ENCODE measurements around the gene ACSS2.
A peak's percentile ranks its signal among the peaks of the same experiment; 100 is the strongest.
"Not testable (repeated sequence)": the region's sequence is repeated elsewhere in the genome, so short reads cannot be mapped to it uniquely, and the experiment has no call there.

ACSS2 gene

DNA sequence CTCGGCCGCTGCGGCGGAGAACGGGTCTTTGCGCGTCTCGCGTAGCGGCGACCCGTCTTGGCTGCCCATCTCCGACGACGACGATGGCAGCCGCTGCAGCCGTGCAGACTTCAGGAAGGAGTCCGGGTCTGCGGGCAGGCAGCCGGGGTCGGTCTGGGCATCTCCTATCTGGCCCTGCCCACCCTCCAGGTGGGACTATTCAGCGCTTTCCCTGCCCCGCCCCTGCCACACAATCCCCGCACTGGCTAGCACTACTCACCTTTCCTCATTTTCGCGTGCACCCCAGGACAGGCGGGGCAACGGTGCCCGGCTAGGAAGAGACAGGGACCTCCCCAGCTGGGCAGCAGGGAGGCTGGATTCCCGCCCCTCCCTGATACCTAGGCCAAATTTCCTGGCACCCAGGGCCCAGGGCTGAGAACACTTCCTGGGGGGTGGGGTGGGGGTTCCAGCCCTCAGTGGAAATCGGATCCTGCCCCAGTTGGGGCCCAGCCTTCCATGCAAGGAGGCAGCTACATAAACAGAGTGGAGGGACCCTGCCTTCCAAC, 12.9 kb upstream of the ACSS2 start:
- H3K27me3 Mint-ChIP-seq = no peaks in the 10 kb centered on the region
- H3K4me1 Mint-ChIP-seq = no peaks in the 10 kb centered on the region
- H3K9me3 Mint-ChIP-seq = no peaks in the 10 kb centered on the region
- H3K36me3 Mint-ChIP-seq = peaks cover 5% of the 10 kb centered on the region
- no peak overlapping the region for H3K4me3 Mint-ChIP-seq
- H3K27ac Mint-ChIP-seq = no peak overlapping the region

DNA sequence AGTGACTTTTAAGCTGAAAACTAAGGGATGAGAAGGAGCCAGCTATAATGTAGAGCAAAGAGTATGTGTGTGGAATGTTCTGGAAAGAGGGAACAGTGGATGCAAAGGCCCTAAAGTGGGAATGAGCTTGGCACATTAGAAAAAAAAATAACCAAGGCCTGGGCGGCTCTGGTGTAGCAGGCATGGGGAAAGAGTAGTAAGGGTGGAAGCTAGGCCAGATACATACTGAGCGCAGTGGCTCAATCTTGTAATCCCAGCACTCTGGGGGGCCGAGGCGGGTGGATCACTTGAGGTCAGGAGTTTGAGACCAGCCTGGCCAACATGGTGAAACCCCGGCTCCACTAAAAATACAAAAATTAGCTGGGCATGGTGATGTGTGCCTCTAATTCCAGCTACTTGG, 12.2 kb upstream of the ACSS2 start:
- Mint-ChIP-seq H3K9me3 (no peaks in the 10 kb centered on the region), H3K4me3 (no peak overlapping the region), H3K36me3 (peaks cover 4% of the 10 kb centered on the region), H3K4me1 (peaks cover under 1% of the 10 kb centered on the region), H3K27me3 (no peaks in the 10 kb centered on the region), H3K27ac (no peak overlapping the region)

DNA sequence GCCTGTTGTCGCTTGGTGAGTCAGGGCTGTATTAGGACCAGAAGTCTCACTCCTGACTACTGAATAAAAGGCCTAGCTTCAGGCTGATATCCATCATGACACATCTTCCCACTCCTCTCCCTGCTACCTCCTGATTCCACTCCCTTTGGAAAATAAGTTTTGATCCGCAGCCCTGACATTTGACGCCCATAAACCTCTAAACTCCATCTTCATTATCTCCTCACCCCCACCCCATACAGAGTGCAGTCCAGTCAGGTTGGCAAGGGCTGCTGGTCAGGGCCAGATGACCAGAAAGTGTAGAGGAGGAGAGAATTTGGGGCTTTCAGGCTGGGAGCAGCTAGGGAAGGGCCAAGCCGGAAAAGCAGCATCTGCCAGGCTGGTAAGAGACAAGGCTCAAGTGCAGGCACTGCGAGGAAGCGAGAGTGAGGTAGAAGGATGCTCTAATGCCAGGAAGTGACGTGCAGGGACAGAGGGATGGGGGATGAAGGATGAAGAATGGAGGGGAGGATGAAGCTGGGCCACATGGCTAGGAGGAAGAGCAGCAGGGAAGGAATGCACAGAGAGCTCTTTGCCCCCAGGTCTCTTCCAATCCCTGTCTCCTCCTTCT, 5.0 kb upstream of the ACSS2 start:
- H3K4me1 Mint-ChIP-seq = peaks cover 63% of the 10 kb centered on the region
- H3K4me3 Mint-ChIP-seq = peak overlapping the region; percentile 92
- H3K9me3 Mint-ChIP-seq = no peaks in the 10 kb centered on the region
- H3K27me3 Mint-ChIP-seq = no peaks in the 10 kb centered on the region
- H3K27ac Mint-ChIP-seq = no peak overlapping the region
- peaks cover 2% of the 10 kb centered on the region for H3K36me3 Mint-ChIP-seq

DNA sequence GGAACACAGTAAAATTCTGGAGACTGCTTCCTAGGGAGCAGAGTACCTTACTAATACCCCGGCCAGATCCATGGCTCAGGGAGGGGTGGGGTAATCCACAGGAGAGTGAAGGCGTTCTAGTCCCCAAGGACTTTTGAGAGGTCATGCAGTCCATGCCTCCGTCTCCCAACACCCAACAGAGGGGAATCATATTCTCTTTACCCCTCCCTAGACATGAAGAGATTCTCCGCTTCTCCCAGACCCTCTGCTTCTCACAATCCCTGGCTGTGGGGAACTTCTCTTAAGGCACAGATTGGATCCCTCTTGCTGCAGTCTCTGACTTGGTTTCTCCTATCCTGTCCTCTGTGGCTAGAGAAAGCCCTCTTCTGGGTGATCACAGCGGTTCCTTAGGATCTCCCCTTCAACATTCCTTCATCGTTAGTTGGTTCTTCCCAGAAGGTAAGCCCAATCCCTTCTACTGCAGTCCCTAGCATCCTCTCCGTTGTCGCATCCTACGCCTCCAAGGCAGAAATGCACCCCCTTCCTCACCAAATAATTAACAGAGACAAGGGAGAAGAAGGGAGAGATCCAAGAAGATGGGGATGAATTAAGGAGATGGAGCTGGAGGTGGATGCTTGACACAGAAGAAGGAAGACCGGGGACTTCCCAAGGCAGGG, 4.3 kb upstream of the ACSS2 start:
- H3K27me3 Mint-ChIP-seq = no peaks in the 10 kb centered on the region
- H3K4me1 Mint-ChIP-seq = peaks cover 68% of the 10 kb centered on the region
- peak overlapping the region; percentile 92 for H3K4me3 Mint-ChIP-seq
- H3K9me3 Mint-ChIP-seq = no peaks in the 10 kb centered on the region
- H3K27ac Mint-ChIP-seq = peak overlapping the region; percentile 84
- H3K36me3 Mint-ChIP-seq = peaks cover 2% of the 10 kb centered on the region

DNA sequence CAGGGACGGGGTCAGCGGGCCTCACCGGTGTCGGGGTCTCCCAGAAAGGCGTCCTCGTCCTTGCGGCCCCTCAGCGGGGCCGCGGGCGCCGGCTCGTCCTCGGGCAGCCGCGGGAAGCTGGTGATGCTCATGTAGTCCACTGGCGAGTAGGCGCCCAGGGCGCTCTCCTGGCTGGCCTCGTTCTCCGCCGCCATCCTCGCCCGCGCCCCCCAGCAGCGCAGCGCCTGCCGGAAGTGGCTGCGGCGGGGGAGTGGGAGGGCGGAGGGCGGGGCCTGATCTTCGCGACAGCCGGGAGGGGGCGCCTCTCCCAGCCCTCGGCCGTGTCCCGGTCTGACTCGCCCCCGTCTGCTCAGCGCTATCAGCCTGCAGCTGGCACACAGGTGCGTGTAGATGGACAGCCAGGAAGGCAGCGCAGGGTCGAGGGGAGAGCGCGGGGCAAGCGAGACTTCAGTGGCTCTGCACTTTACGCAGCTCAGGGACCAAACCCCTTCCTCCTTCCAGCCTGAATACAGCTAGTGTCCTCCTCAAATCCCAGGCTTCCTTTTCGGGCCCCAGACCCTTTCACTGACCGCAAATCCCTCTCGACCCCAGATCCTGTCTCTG, 3.7 kb upstream of the ACSS2 start, which contains the start of gene GGT7:
TSS of gene GGT7 (minus strand) at position 235 of the 603 bp plus-strand sequence. CDS start at position 194, 41 bp downstream.
- Mint-ChIP-seq H3K27ac (peak within 1 kb of the TSS; percentile 84), H3K36me3 (peaks cover 2% of the 10 kb centered on the region), H3K4me3 (peak within 1 kb of the TSS; percentile 92), H3K27me3 (no peaks in the 10 kb centered on the region), H3K9me3 (no peaks in the 10 kb centered on the region), H3K4me1 (peaks cover 71% of the 10 kb centered on the region)

DNA sequence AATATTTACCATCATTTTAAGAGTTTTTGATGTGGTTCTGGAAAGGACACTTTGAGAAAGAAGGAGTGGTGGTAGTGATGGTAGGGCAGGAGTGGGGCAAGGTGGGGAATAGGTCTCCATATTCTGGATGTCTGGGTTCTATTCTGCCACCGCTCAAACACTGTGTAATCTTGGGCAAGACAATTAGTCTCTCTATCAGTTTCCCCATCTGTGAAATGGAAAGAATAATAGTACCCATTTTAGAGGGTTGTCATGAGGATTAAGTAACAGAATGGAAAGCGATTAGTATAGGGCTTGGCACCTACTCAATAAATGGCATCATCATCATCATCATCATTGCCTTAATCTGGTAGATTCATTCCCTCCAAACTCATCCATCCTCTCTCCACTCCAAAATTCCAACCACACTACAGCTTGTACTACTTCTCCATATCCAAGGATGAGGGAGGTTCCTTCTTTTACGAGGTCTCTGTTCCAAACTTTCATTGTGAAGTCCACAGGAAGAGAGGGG, 2.8 kb upstream of the ACSS2 start:
- H3K27me3 Mint-ChIP-seq = no peaks in the 10 kb centered on the region
- peaks cover 2% of the 10 kb centered on the region for H3K36me3 Mint-ChIP-seq
- H3K27ac Mint-ChIP-seq = peak overlapping the region; percentile 87
- no peaks in the 10 kb centered on the region for H3K9me3 Mint-ChIP-seq
- H3K4me3 Mint-ChIP-seq = peak overlapping the region; percentile 92
- peaks cover 74% of the 10 kb centered on the region for H3K4me1 Mint-ChIP-seq

DNA sequence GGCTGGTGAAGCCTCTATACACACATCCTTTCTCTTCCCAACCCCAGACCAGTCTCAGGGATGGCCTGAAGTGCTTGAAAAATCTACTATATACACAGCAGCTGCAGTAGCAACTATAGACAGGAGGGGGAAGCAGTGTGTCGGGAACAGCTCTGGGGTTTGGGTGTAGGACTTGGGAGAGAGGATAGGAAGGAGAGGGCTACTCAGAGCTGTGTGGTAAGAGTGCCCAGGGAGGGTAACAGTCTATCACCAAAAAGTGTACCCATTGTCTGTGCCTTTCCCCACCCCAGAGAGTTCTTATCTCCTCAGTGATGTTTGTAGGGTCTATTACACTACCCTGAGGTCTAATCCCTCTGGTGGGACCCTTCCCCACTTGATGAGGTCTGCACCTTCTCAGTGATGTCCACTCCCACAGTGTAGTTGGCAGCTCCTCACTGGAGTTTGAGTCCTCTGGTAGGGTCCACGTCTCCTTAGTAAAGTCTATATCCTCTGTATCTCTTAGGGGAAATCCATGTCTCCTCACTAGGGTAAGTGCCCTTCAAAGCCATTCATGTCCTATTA, 2.2 kb upstream of the ACSS2 start:
- H3K27ac Mint-ChIP-seq = peak overlapping the region; percentile 87
- H3K36me3 Mint-ChIP-seq = peaks cover 2% of the 10 kb centered on the region
- H3K9me3 Mint-ChIP-seq = no peaks in the 10 kb centered on the region
- no peaks in the 10 kb centered on the region for H3K27me3 Mint-ChIP-seq
- peak overlapping the region; percentile 92 for H3K4me3 Mint-ChIP-seq
- H3K4me1 Mint-ChIP-seq = peaks cover 76% of the 10 kb centered on the region

DNA sequence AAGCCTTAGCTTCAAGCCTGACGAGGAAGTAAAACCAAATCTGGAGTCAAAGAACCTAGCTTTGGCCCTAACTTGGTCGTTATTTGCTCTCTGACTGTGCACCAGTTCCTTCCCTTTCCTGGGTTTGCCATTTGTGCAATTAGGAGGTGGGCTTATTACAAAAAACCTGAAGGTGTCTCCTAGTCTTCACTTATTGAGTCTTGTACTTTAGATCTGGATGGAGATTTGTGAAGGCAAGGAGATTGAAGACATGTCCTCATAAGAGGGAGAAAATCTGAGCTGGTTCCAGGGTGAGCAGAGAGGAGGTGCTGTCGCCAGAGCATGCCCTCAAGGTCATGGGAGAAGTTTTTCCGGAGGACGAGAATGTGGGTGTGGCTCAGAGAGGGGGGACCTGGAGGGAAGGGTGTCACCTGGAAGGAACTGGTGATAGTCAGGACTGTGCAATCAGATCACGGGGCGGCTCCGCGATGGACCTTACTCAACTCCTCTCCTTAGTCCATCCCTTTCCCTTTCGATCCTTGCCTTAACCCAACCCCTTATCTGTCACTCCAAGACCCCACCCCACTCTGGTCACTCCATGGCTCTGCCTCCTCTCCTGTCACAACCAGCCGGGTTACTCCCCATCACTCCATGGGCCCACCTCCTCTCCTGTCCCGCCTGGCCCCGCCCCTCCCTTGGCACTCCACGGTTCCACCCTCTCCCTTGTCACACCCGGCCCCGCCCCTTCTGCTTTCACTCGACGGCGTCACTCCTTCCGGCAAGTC, 588 bp upstream of the ACSS2 start:
- no peak overlapping the region for H3K27ac Mint-ChIP-seq
- peaks cover 64% of the 10 kb centered on the region for H3K4me1 Mint-ChIP-seq
- H3K27me3 Mint-ChIP-seq = no peaks in the 10 kb centered on the region
- H3K36me3 Mint-ChIP-seq = no peaks in the 10 kb centered on the region
- H3K9me3 Mint-ChIP-seq = no peaks in the 10 kb centered on the region
- H3K4me3 Mint-ChIP-seq = peak overlapping the region; percentile 88

DNA sequence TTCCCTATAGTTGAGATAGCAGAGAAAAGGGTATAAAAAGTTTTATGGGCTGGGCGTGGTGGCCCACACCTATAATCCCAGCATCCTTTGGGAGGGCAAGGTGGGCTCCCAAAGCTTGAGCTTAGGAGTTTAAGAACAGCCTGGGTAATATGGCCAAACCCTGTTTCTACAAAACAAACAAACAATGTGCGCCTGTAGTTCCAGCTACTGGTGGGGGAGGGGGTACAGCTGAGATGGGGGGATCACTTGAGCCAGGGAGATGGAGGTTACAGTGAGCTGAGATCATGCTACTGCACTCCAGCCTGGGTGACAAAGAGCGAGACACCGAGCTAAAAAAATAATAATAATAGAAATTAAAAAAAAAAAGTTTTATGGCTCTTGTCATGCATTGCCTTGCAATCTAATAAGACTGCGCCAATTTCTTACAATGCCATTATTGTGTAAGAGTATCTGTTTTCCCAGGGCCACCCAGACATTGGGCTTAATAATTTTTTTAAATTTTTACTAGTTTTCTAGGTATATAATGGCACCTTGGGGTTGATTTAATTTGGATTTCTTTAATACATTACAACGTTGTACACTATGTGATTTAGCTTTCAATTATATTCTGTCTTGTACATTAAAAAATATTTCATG, 3.9 kb downstream of the ACSS2 start:
- Mint-ChIP-seq H3K36me3 (peaks cover 7% of the 10 kb centered on the region), H3K27ac (no peak overlapping the region), H3K9me3 (no peaks in the 10 kb centered on the region), H3K4me1 (peaks cover 29% of the 10 kb centered on the region), H3K27me3 (no peaks in the 10 kb centered on the region), H3K4me3 (no peak overlapping the region)

DNA sequence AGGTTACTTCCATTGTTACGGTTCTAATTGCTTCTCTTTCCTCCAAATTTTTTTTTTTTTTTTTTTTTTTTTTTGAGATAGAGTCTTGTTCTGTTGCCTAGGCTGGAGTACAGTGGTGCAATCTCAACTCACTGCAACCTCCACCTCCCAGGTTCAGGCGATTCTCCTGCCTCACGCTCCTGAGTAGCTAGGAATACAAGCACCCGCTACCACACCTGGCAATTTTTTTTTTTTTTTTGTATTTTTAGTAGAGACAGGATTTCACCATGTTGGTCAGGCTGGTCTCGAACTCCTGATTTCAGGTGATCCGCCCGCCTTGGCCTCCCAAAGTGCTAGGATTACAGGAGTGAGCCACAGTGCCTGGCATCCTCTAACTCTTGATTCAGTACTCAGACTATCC, 4.6 kb downstream of the ACSS2 start:
- H3K27me3 Mint-ChIP-seq, H3K27ac Mint-ChIP-seq, H3K36me3 Mint-ChIP-seq, H3K4me3 Mint-ChIP-seq, H3K9me3 Mint-ChIP-seq: not testable (repeated sequence)
- H3K4me1 Mint-ChIP-seq = peaks cover 23% of the 10 kb centered on the region

DNA sequence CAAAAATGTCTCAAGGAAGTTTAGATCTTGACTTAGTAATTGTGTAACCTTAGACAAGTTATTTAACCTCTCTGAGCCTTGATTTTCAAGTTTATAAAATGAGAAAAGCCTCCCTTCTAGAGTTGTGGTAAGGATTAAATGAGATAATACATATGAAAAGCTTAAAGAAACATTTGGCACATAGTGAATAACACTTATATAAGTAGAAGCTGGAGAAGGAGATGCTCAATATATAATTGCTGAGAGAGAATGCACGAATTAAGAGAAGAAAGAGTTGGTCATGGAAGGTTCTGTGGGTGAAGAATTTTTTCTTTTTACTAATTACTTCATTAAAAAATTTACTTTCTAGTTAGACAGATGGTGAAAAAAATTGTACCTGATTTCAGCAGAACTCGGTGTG, 5.3 kb downstream of the ACSS2 start:
- H3K36me3 Mint-ChIP-seq = peaks cover 7% of the 10 kb centered on the region
- H3K4me1 Mint-ChIP-seq = peaks cover 19% of the 10 kb centered on the region
- no peaks in the 10 kb centered on the region for H3K9me3 Mint-ChIP-seq
- H3K4me3 Mint-ChIP-seq = no peak overlapping the region
- H3K27me3 Mint-ChIP-seq = no peaks in the 10 kb centered on the region
- peak overlapping the region; percentile 71 for H3K27ac Mint-ChIP-seq

DNA sequence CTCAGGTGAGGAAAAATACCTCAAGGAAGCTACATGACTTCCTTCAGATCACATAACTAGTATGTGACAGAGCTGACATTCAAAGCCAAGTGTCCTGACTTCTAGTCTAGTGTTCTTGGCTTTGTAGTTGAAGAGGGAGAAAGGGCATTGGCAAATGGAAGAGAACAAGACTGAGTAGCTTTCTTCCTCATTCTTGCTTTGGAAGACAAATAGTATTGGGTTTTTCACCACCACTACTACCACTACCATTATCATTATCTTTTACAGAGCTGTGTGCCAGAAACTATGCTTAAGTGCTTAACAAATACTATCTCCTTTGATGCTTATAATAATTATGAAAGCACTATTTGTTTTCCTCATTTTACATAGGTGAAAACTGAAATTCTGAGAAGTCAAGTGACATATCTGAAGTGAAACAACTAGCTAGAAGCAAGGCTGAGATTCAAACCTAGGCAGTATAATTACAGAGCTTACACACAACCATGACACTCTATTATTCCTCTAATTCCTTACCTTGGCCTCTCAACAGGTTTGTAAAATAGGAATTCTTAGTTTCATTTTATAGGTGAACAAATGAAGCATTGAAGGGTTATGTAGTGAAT, 6.8 kb downstream of the ACSS2 start:
- H3K27ac Mint-ChIP-seq = peak overlapping the region; percentile 69
- peaks cover 8% of the 10 kb centered on the region for H3K4me1 Mint-ChIP-seq
- no peaks in the 10 kb centered on the region for H3K27me3 Mint-ChIP-seq
- no peaks in the 10 kb centered on the region for H3K9me3 Mint-ChIP-seq
- H3K4me3 Mint-ChIP-seq = no peak overlapping the region
- H3K36me3 Mint-ChIP-seq = peaks cover 7% of the 10 kb centered on the region

DNA sequence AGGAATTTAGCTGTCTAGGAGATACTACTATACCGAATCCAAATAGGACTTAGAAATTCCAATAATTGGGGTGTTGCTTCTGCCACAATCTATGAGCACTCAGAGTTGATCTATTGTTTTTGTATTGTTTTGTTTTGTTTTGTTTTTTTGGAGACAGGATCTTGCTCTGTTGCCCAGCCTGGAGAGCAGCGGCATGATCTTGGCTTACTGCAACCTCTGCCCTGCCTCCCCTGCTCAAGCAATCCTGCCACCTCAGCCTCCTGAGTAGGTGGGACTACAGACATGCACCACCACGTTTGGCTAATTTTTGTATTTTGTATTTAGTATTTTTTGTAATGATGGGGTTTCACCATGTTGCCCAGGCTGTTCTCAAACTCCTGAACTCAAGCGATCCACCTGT, 7.4 kb downstream of the ACSS2 start:
- peaks cover 13% of the 10 kb centered on the region for H3K4me1 Mint-ChIP-seq
- no peak overlapping the region for H3K27ac Mint-ChIP-seq
- H3K9me3 Mint-ChIP-seq = no peaks in the 10 kb centered on the region
- H3K27me3 Mint-ChIP-seq = no peaks in the 10 kb centered on the region
- H3K4me3 Mint-ChIP-seq = no peak overlapping the region
- H3K36me3 Mint-ChIP-seq = peaks cover 10% of the 10 kb centered on the region

DNA sequence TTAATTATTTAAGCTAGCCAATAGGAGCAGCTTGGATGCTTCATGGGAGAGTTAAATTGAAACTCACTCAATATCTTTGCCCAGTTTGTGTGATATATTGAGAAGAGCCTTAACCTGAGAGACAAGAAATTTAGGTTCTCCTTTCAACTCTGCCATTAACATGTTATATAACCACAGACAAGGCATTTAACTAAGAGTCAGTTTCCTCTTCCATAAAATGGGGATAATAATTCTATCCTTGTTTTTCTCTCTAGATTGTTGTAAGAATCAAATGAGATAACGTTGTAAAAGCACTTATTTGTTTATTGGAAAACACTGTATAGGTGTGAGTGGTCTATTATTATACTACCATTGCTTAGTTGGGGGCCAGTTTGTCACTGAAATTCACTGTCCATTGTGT, 7.8 kb downstream of the ACSS2 start:
- H3K9me3 Mint-ChIP-seq = no peaks in the 10 kb centered on the region

More for the DNA sequence above, 7.8 kb downstream of the ACSS2 start:
- H3K27me3 Mint-ChIP-seq = no peaks in the 10 kb centered on the region
- H3K36me3 Mint-ChIP-seq = peaks cover 10% of the 10 kb centered on the region
- no peak overlapping the region for H3K27ac Mint-ChIP-seq
- peaks cover 11% of the 10 kb centered on the region for H3K4me1 Mint-ChIP-seq
- H3K4me3 Mint-ChIP-seq = no peak overlapping the region
